Measurements from ENCODE around the gene TBC1D25.

Gene TBC1D25, protein sequence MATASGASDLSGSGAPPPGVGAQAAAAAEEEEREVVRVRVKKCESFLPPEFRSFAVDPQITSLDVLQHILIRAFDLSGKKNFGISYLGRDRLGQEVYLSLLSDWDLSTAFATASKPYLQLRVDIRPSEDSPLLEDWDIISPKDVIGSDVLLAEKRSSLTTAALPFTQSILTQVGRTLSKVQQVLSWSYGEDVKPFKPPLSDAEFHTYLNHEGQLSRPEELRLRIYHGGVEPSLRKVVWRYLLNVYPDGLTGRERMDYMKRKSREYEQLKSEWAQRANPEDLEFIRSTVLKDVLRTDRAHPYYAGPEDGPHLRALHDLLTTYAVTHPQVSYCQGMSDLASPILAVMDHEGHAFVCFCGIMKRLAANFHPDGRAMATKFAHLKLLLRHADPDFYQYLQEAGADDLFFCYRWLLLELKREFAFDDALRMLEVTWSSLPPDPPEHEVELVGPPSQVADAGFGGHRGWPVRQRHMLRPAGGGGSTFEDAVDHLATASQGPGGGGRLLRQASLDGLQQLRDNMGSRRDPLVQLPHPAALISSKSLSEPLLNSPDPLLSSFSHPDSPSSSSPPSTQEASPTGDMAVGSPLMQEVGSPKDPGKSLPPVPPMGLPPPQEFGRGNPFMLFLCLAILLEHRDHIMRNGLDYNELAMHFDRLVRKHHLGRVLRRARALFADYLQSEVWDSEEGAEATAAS

DNA sequence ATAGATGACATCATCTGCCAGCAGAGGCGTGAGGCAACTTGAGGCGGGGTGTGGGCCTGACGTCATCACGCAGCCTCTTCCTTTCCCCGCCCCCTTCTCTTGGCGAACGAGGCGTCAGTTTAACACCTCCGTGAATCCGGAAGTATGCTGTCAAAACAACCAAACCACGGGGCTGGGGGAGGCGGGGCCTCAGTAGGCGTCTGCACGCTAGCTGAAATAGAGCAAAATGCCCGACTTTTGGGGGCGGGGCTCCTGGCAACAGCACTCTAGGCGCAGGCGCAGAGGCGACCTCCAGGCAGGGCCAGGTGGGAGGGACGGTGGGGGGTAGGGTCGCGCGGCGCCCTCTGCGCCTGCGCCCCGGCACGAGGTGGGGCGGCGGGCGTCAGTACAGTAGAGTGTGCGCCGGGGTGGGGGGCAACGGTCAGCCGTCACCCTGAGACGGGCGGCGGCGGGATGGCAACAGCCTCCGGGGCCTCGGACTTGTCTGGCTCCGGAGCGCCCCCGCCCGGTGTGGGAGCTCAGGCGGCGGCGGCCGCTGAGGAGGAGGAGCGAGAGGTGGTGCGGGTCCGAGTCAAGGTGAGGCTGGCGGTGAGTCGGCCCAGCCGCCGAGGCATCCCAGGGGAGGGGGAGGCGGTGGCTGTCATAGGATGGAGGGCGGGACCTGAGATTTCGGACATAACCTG is at the start of gene TBC1D25:
Gene TBC1D25, plus strand, starts transcription at position 370 of the 683 bp plus-strand sequence. Its CDS starts 84 bp downstream, at position 454.
- H3K9me3 ChIP-seq (replicated peaks in 1 of 11): 0 out of 22 replicates have a peak, but pooled peaks cover 0 to 4% (median 0%) of the 10 kb centered on the region in 11 experiments
- H3K4me1 ChIP-seq: peaks cover 18 to 27% (median 23%) of the 10 kb centered on the region in 10 experiments
- peaks cover 0 to 10% (median 0%) of the 10 kb centered on the region in 11 experiments; a peak in 5 of 22 replicates for H4K20me1 ChIP-seq
- H3K36me3 ChIP-seq: peaks cover 0 to 26% (median 10%) of the 10 kb centered on the region in 11 experiments; a peak in 16 of 22 replicates
- H3K4me3 ChIP-seq: peak within 1 kb of the TSS; percentile 66 to 77 (median 72)
- peak within 1 kb of the TSS; percentile 69 to 85 (median 78) for H3K4me2 ChIP-seq
- peak within 1 kb of the TSS; percentile 80 to 91 (median 87) for H3K9ac ChIP-seq
- H3K27ac ChIP-seq: peak within 1 kb of the TSS; percentile 79 to 92 (median 86)
- TF ChIP-seq Cebpa-rat (IDR thresholded peaks at IDR 0.05): no peak
- peaks cover 0 to 38% (median 11%) of the 10 kb centered on the region in 11 experiments; a peak in 11 of 22 replicates for H3K27me3 ChIP-seq

DNA sequence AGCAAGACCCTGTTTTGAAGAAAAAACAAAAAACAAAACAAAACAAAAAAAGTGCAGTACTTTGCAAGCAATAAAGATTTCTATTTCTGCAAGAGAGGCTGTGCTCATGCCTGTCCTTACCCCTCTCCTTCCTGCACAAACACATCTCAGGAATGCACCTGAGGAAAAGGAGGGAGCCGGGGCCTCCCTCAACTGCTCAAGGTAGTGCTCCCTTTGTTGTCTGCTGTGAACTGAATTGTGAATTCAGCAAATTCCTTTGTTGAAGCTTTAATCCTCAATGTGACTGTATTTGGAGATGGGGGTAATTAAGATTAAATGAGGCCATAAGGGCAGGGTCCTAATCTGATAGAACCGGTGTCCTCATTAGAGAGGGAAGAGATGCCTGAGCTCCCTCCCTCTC is 49.6 kb upstream of the TBC1D25 start:
- H3K36me3 ChIP-seq: peaks cover 0 to 23% (median 8%) of the 10 kb centered on the region in 11 experiments; a peak in 11 of 22 replicates
- no peak overlapping the region for H3K4me2 ChIP-seq
- H3K27ac ChIP-seq: no peak overlapping the region
- no peak overlapping the region for H3K4me3 ChIP-seq
- no peak for TF ChIP-seq Cebpa-rat (IDR thresholded peaks at IDR 0.05)
- H3K9me3 ChIP-seq (replicated peaks in 1 of 11): peaks cover 0 to 14% (median 0%) of the 10 kb centered on the region in 11 experiments; a peak in 8 of 22 replicates
- peaks cover 26 to 91% (median 64%) of the 10 kb centered on the region in 11 experiments for H3K27me3 ChIP-seq
- peaks cover 0 to 3% (median 0%) of the 10 kb centered on the region in 11 experiments; a peak in 2 of 22 replicates for H4K20me1 ChIP-seq
- H3K4me1 ChIP-seq: peaks cover 21 to 41% (median 28%) of the 10 kb centered on the region in 10 experiments; a peak in 19 of 20 replicates
- no peak overlapping the region for H3K9ac ChIP-seq

DNA sequence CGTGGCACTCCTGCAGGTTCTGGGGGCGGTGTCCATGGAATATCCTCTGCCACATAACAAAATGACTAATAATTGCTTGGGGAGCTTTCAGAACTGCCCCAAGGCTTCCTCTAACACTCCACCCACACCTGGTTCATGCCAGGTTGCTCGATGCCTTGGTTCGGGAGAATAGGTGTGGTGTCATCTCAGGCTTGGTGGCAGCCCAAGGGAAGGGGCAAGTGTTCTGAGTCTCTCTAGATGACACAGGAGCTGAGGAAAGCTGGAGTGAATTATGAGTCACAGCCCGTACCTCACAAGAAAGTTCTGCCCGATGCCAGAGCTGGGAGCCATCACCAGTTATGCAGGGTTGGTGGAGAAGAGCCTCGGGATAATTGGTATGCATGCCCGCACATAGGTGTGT is 48.9 kb upstream of the TBC1D25 start:
- peaks cover 0 to 15% (median 3%) of the 10 kb centered on the region in 11 experiments; a peak in 11 of 22 replicates for H3K36me3 ChIP-seq
- no peak overlapping the region for H3K4me2 ChIP-seq
- H3K4me1 ChIP-seq: peaks cover 21 to 41% (median 28%) of the 10 kb centered on the region in 10 experiments; a peak in 19 of 20 replicates
- H3K27ac ChIP-seq: no peak overlapping the region
- peaks cover 0 to 3% (median 0%) of the 10 kb centered on the region in 11 experiments; a peak in 2 of 22 replicates for H4K20me1 ChIP-seq
- TF ChIP-seq Cebpa-rat (IDR thresholded peaks at IDR 0.05): no peak
- no peak overlapping the region for H3K9ac ChIP-seq
- peaks cover 26 to 93% (median 65%) of the 10 kb centered on the region in 11 experiments for H3K27me3 ChIP-seq
- no peak overlapping the region for H3K4me3 ChIP-seq
- peaks cover 0 to 22% (median 0%) of the 10 kb centered on the region in 11 experiments; a peak in 9 of 22 replicates for H3K9me3 ChIP-seq (replicated peaks in 1 of 11)

DNA sequence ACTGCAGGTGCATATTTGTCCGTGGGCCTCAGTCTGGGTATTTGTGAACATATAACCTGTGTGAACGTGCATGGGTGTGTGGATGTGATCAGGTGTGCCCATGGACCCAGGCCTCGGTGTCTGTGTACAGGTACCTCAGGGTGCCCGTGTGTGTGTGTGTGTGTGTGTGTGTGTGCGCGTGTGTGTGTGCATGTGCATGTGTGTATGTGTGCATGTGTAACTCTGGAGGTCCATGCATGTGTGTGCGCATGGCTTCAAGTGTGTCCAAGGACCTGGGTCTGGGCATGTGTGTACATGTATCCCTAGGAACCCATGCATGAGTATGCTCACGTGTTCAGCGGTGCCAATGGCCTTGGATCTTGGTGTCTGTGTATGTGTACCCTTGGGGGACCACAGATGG is 47.7 kb upstream of the TBC1D25 start:
- H3K4me2 ChIP-seq: peak overlapping the region; percentile 34 to 78 (median 66)
- peaks cover 26 to 93% (median 65%) of the 10 kb centered on the region in 11 experiments for H3K27me3 ChIP-seq
- no peak for TF ChIP-seq Cebpa-rat (IDR thresholded peaks at IDR 0.05)
- H3K4me3 ChIP-seq: no peak overlapping the region
- H3K27ac ChIP-seq: peak overlapping the region in 8 of 11 experiments; percentile 61 to 79 (median 74); a peak in 13 of 22 replicates
- H3K36me3 ChIP-seq: peaks cover 0 to 10% (median 0%) of the 10 kb centered on the region in 11 experiments; a peak in 6 of 22 replicates
- peaks cover 0 to 3% (median 0%) of the 10 kb centered on the region in 11 experiments; a peak in 2 of 22 replicates for H4K20me1 ChIP-seq
- peaks cover 0 to 22% (median 0%) of the 10 kb centered on the region in 11 experiments; a peak in 9 of 22 replicates for H3K9me3 ChIP-seq (replicated peaks in 1 of 11)
- H3K4me1 ChIP-seq: peaks cover 21 to 41% (median 29%) of the 10 kb centered on the region in 10 experiments; a peak in 19 of 20 replicates
- peak overlapping the region in 4 of 11 experiments; percentile 12 to 54 (median 44); a peak in 4 of 22 replicates for H3K9ac ChIP-seq

DNA sequence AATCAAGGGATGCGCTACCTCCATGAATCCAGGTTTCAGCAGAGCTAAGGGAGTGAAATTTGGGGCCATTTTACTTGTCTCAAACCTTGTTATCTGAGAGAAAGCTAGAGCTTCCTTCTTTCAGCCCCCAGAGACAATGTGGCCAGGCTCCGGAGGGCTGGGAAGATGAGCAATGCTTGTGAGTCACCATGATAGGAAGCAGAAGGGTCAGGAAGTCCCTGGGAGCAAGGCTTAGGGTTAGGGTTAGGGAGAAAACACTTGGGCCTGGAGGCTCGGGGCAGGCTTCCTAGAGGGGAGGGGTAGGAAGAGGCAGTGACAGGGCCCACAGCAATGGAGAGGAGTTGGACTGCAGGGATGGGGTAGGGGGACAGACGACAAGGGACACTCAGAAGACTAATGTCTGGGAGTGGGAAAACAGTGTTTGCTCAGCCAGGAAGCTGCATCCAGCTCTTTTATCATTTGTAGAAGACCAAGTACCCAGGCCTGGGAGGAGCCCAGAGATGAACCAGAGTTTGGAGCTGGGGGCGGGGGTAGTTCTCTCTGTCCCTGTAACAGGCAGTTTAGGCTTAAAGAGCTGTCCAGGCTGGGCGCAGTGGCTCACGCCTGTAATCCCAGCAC is 47.1 kb upstream of the TBC1D25 start:
- Histone ChIP-seq H3K9me3 (replicated peaks in 1 of 11) (peaks cover 0 to 22% (median 0%) of the 10 kb centered on the region in 11 experiments; a peak in 9 of 22 replicates), H3K9ac (peak overlapping the region in 6 of 11 experiments; percentile 1 to 54 (median 26); a peak in 10 of 22 replicates), H3K27ac (peak overlapping the region in 10 of 11 experiments; percentile 11 to 79 (median 70); a peak in 18 of 22 replicates), H3K4me1 (peaks cover 21 to 37% (median 29%) of the 10 kb centered on the region in 10 experiments; a peak in 19 of 20 replicates), H3K4me2 (peak overlapping the region; percentile 34 to 78 (median 66)), H3K4me3 (no peak overlapping the region), H3K36me3 (peaks cover 0 to 4% (median 0%) of the 10 kb centered on the region in 11 experiments; a peak in 4 of 22 replicates), H4K20me1 (peaks cover 0 to 3% (median 0%) of the 10 kb centered on the region in 11 experiments; a peak in 2 of 22 replicates), H3K27me3 (peaks cover 25 to 93% (median 65%) of the 10 kb centered on the region in 11 experiments)
- TF ChIP-seq Cebpa-rat (IDR thresholded peaks at IDR 0.05): no peak

DNA sequence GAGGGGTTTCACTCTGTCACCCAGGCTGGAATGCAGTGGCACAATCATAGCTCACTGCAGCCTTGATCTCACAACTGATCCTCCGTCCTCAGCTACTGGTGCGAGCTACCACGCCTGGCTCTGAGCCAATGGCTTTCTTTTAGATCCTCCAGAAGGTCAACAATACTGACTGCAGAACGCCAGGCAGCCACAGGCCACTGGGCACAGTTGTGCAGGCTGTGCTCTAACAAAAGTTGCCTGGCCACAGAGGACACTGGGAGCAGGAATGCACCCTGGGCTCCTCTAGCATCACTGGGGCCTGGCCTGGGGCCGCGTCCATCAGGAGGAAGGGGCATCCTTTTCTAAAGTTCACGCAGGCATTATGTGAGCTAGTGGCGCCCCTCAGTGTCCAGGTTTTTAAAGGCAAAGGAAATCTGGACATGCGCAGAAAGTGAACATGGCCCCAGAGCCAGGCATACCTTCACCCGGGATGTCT is 45.6 kb upstream of the TBC1D25 start:
- H4K20me1 ChIP-seq: peaks cover 0 to 3% (median 0%) of the 10 kb centered on the region in 11 experiments; a peak in 1 of 22 replicates
- peak overlapping the region in 8 of 11 experiments; percentile 34 to 78 (median 70); a peak in 10 of 22 replicates for H3K4me2 ChIP-seq
- H3K9ac ChIP-seq: no peak overlapping the region
- H3K4me3 ChIP-seq: no peak overlapping the region
- peaks cover 29 to 93% (median 65%) of the 10 kb centered on the region in 11 experiments for H3K27me3 ChIP-seq
- peaks cover 0 to 22% (median 0%) of the 10 kb centered on the region in 11 experiments; a peak in 9 of 22 replicates for H3K9me3 ChIP-seq (replicated peaks in 1 of 11)
- TF ChIP-seq Cebpa-rat (IDR thresholded peaks at IDR 0.05): no peak
- H3K36me3 ChIP-seq: no peaks in the 10 kb centered on the region
- peaks cover 21 to 49% (median 35%) of the 10 kb centered on the region in 10 experiments; a peak in 19 of 20 replicates for H3K4me1 ChIP-seq
- H3K27ac ChIP-seq: no peak overlapping the region

DNA sequence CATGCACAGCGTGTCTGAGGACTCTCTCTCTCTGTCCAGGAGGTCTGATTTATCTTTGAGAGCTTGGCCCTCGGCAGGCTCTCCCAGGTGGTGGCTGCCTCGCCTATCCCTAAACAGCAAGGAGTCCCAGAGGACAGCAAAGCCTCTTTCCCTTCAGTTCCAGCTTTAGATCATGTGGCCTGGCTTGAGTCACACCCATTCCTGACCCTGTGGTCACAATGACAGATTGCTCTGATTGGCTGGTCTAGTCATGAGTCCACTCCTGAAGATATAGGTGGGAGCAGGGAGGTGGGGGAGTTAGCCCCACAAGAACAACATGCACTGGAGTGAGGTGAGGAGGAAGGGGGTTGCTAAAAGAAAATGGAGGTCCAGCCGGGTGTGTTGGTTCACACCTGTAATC is 42.9 kb upstream of the TBC1D25 start:
- H3K4me2 ChIP-seq: peak overlapping the region in 1 of 11 experiments; percentile 24; a peak in 1 of 22 replicates
- H3K27ac ChIP-seq: no peak overlapping the region
- H3K4me1 ChIP-seq: peaks cover 21 to 49% (median 33%) of the 10 kb centered on the region in 10 experiments; a peak in 19 of 20 replicates
- no peak for TF ChIP-seq Cebpa-rat (IDR thresholded peaks at IDR 0.05)
- no peak overlapping the region for H3K4me3 ChIP-seq
- peaks cover 0 to 18% (median 0%) of the 10 kb centered on the region in 11 experiments; a peak in 9 of 22 replicates for H3K9me3 ChIP-seq (replicated peaks in 1 of 11)
- H3K27me3 ChIP-seq: peaks cover 40 to 93% (median 71%) of the 10 kb centered on the region in 11 experiments
- no peaks in the 10 kb centered on the region for H4K20me1 ChIP-seq
- no peak overlapping the region for H3K9ac ChIP-seq
- no peaks in the 10 kb centered on the region for H3K36me3 ChIP-seq

Data from BLaER1 treated with 17β-estradiol and CSF1 and Interleukin-3, amounts not matched to agents 10 nM and 100 nM (cell line).